Mucosa of gallbladder (tissue), 1 donor: Measurements from ENCODE around the gene FOXN4. TPM values are rescaled to one million over a fixed set of nuclear protein-coding genes. Genes with fewer than 3 reads are reported as not detected.
"Not testable (repeated sequence)": the region's sequence is repeated elsewhere in the genome, so short reads cannot be mapped to it uniquely, and the experiment has no call there.

Source experiments
- DNase-seq: peaks from one replicate; pipeline ENCODE4 v3.0.0-alpha.2; 2020; ENCODE audit warnings: low spot score
- total RNA-seq: library from RNA; stranded (reverse); gene quantifications from one replicate; pipeline ENCODE4 v1.2.1, GENCODE V29; 2021
- donor health status: DM: no; HTN: no; CAD: no.

The FOXN4 gene
- total RNA-seq, result not detected

GRCh38 chr12:109308534-109309380 lies at the start of gene FOXN4:
FOXN4 (minus strand) TSS chr12:109309284; CDS start chr12:109308321, 963 bp downstream.
- DNase-seq, result no peak

- DNase-seq, result no peak
Observed at GRCh38 chr12:109358154-109358869, 49.2 kb upstream of the FOXN4 start.

- DNase-seq, result no peak
Observed at GRCh38 chr12:109357032-109357431, 47.9 kb upstream of the FOXN4 start.

- DNase-seq, result no peak
Observed at GRCh38 chr12:109356577-109356976, 47.5 kb upstream of the FOXN4 start.

- no peak for DNase-seq
Observed at GRCh38 chr12:109352184-109352583, 43.1 kb upstream of the FOXN4 start.

- DNase-seq, result no peak
Observed at GRCh38 chr12:109347589-109347988, 38.5 kb upstream of the FOXN4 start, which contains the start of gene MYO1H. MYO1H (plus strand) TSS chr12:109347900; CDS start chr12:109347961, 61 bp downstream.

GRCh38 chr12:109346920-109347319 lies 37.8 kb upstream of the FOXN4 start:
- no peak for DNase-seq

- DNase-seq, result no peak
Observed at GRCh38 chr12:109345428-109345827, 36.3 kb upstream of the FOXN4 start.

GRCh38 chr12:109343677-109344076 lies 34.6 kb upstream of the FOXN4 start:
- no peak for DNase-seq

- DNase-seq, result no peak
Observed at GRCh38 chr12:109336593-109336992, 27.5 kb upstream of the FOXN4 start.

- no peak for DNase-seq
Observed at GRCh38 chr12:109334887-109335286, 25.8 kb upstream of the FOXN4 start.

GRCh38 chr12:109331301-109331952 lies 22.3 kb upstream of the FOXN4 start:
- DNase-seq, result no peak

- no peak for DNase-seq
Observed at GRCh38 chr12:109330282-109331230, 21.5 kb upstream of the FOXN4 start.

GRCh38 chr12:109329686-109330085 lies 20.6 kb upstream of the FOXN4 start:
- DNase-seq, result no peak

- DNase-seq, result no peak
Observed at GRCh38 chr12:109329003-109329402, 19.9 kb upstream of the FOXN4 start.

- DNase-seq, result not testable (repeated sequence)
Observed at GRCh38 chr12:109321294-109321693, 12.2 kb upstream of the FOXN4 start.

- DNase-seq, result no peak
Observed at GRCh38 chr12:109310247-109311125, 1.4 kb upstream of the FOXN4 start.

GRCh38 chr12:109309381-109310246 lies 530 bp upstream of the FOXN4 start:
- no peak for DNase-seq

- no peak for DNase-seq
Observed at GRCh38 chr12:109307051-109307450, 2.0 kb downstream of the FOXN4 start.
